ENCODE data around the gene MT3. TPM values are rescaled to one million over a fixed set of nuclear protein-coding genes. Genes with fewer than 3 reads are reported as not detected.
A peak's percentile ranks its signal among the peaks of the same experiment; 100 is the strongest.

Gene MT3
- total and polyA plus RNA-seq, 2 of the 13 experiments (the other 11 are each of a cell fraction or from before 2014, with no cell fraction given): not detected

GRCh38 chr16:56607109-56607618 is 17.8 kb downstream of the MT3 start (continued):
- no peak for TF ChIP-seq ZNF660 (CRISPR knock-in tag; IDR thresholded peaks at IDR 0.05; ENCODE audit: borderline replicate concordance, low read depth)
- TF ChIP-seq KDM1A (CRISPR knock-in tag; IDR thresholded peaks at IDR 0.05): peak; percentile 80
- TF ChIP-seq KAT8 (CRISPR knock-in tag; IDR thresholded peaks at IDR 0.05): peak; percentile 91
- TF ChIP-seq CREB1 (IDR thresholded peaks at IDR 0.05): peak; percentile 54
- peak; percentile 86; the same call in 1 of the 2 replicates for TF ChIP-seq CREB1 (CRISPR knock-in tag; IDR thresholded peaks at IDR 0.05)
- no peak for TF ChIP-seq SP1 (IDR thresholded peaks at IDR 0.05)
- TF ChIP-seq SP1 (CRISPR knock-in tag; IDR thresholded peaks at IDR 0.05): peak; percentile 41; the same call in 1 of the 2 replicates
- no peak for TF ChIP-seq SRSF4 (IDR thresholded peaks at IDR 0.05; ENCODE audit: low read depth, low read length, poor library complexity, severe bottlenecking)
- TF ChIP-seq ZNF451 (CRISPR knock-in tag; IDR thresholded peaks at IDR 0.05): peak; percentile 95
- no peak for TF ChIP-seq PBX3 (CRISPR knock-in tag; IDR thresholded peaks at IDR 0.05; ENCODE audit: borderline replicate concordance)
- TF ChIP-seq FOXK2 (IDR thresholded peaks at IDR 0.05): peak; percentile 59; the same call in 1 of the 2 replicates
- no peak for TF ChIP-seq ZNF496 (CRISPR knock-in tag; IDR thresholded peaks at IDR 0.05; ENCODE audit: insufficient replicate concordance)
- peak; percentile 58 for TF ChIP-seq YEATS4 (CRISPR knock-in tag; IDR thresholded peaks at IDR 0.05; ENCODE audit: borderline replicate concordance)
- TF ChIP-seq HMGXB3 (CRISPR knock-in tag; IDR thresholded peaks at IDR 0.05; ENCODE audit: borderline replicate concordance): 0 out of 2 replicates have a peak, but pooled peaks have one; percentile 54
- TF ChIP-seq SNRNP70 (IDR thresholded peaks at IDR 0.05; ENCODE audit: low read depth, low read length): no peak
- no peak for TF ChIP-seq ZNF367 (CRISPR knock-in tag; IDR thresholded peaks at IDR 0.05; ENCODE audit: borderline replicate concordance)
- TF ChIP-seq SMAD1 (CRISPR knock-in tag; IDR thresholded peaks at IDR 0.05; ENCODE audit: borderline replicate concordance, low read depth): peak; percentile 57; the same call in 1 of the 2 replicates
- peak; percentile 22 for TF ChIP-seq ZNF18 (CRISPR knock-in tag; IDR thresholded peaks at IDR 0.05; ENCODE audit: insufficient replicate concordance)
- no peak for TF ChIP-seq ZNF570 (CRISPR knock-in tag; IDR thresholded peaks at IDR 0.05; ENCODE audit: borderline replicate concordance)
- TF ChIP-seq SSRP1 (CRISPR knock-in tag; IDR thresholded peaks at IDR 0.05): no peak; the same call in 1 of the 2 replicates
- TF ChIP-seq ZNF839 (CRISPR knock-in tag; IDR thresholded peaks at IDR 0.05; ENCODE audit: borderline replicate concordance): no peak; the same call in 1 of the 2 replicates
- no peak; the same call in 1 of the 2 replicates for TF ChIP-seq PAX8 (CRISPR knock-in tag; IDR thresholded peaks at IDR 0.05; ENCODE audit: borderline replicate concordance)
- TF ChIP-seq PCBP2 (optimal IDR thresholded peaks at IDR 0.05; ENCODE audit: low read depth, low read length, poor library complexity, severe bottlenecking): no peak
- peak; percentile 90; the same call in 1 of the 2 replicates for TF ChIP-seq KLF9 (CRISPR knock-in tag; IDR thresholded peaks at IDR 0.05; ENCODE audit: low read depth)

Measured in HepG2 (cell line).